ENCODE measurements around the gene CAMK2N2. TPM values are rescaled to one million over a fixed set of nuclear protein-coding genes. Genes with fewer than 3 reads are reported as not detected.

Gene CAMK2N2
- total RNA-seq, 1 experiment from 2014 or later = 1.6 TPM

DNA sequence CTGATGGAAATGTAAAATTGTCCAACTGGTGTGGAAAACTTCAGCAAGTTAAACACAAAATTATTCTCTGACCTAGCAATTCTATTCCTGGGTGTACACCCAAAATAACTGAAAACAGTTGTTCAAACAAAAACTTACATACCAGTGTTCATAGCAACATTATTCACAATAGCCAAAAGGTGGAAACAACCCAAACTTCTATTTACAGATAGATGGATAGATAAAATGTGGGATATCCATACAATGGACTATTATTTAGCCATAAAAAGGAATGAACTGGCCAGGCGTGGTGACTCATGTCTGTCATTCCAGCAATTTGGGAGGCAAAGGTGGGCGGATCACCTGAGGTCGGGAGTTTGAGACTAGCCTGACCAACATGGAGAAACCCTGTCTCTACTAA is 38.8 kb downstream of the CAMK2N2 start:
- no peak for DNase-seq (ENCODE audit: low spot score)

DNA sequence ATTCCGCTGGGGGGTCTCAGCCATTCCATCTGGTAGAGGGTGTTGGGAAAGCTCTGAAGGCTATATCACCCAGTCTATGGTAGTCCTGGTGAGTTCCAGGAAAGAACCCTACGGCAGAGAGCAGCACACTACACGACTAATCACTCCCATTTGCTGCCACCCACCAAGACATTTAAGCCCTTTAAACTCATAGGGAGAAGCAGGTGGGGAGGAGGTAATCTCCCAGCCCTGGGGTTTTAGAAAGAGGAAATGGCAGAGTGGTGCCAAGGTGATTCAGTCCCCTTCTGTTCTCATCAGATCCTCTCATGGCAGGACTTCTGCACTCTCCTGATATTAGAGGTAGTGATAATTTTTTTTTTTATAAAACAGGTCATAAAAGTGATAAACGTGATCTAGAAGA is 42.5 kb downstream of the CAMK2N2 start:
- no peak for DNase-seq (ENCODE audit: low spot score)

DNA sequence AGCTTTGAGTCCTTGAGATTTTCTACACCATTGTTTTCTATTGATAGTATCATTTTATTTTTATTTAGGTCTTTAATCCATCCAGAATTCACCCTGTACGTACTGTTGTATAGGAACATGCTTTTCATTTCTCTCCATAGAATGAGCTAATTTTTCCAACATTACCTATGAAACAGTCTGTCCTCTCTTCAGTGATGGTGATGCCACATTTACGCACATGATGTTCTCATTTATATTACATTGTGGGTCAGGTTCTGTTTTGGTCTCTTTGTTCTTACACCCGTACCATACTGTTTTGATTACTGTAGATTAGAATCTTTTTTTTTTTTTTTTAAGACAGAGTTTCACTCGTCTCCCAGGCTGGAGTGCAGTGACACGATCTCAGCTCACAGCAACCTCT is 49.6 kb downstream of the CAMK2N2 start:
- DNase-seq (ENCODE audit: low spot score) = no peak

DNA sequence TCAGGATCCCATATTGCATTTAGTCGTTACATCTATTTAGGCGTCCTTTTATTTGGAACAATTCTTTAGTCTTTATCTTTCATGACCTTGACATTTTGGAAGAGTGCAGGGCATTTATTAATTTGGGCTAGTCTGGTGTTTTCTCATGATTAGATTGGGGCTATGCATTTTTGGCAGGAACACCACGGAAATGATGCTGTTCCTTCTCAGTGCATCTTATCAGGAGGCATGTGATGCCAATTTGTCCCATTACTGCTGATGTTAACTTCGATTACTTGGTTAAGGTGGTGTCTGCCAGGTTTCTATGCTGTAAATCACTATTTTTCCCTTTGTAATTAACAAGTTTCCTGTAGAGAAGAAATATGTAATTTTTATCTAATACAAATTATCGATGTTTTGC is 50.1 kb downstream of the CAMK2N2 start:
- DNase-seq (ENCODE audit: low spot score) = no peak

Other genes starting within 250 kb of the CAMK2N2 start
- 8.3 and 10.6 TPM in 2 replicates for gene ABCC5, start 243.7 kb downstream of the CAMK2N2 start, total RNA-seq (2014; rRNA removed; shearing (Covaris generic))
- gene HTR3D, start 229.8 kb downstream of the CAMK2N2 start, total RNA-seq (2014; rRNA removed; shearing (Covaris generic)) = not detected in 2 replicates
- gene HTR3C, start 208.5 kb downstream of the CAMK2N2 start, total RNA-seq (2014; rRNA removed; shearing (Covaris generic)) = not detected in 2 replicates
- gene HTR3E, start 164.5 kb downstream of the CAMK2N2 start, total RNA-seq (2014; rRNA removed; shearing (Covaris generic)) = not detected in 2 replicates
- gene EIF2B5, start 126.2 kb downstream of the CAMK2N2 start, total RNA-seq (2014; rRNA removed; shearing (Covaris generic)) = 60.7 and 70.1 TPM in 2 replicates
- 15.8 and 17.6 TPM in 2 replicates for gene DVL3, start 106.2 kb downstream of the CAMK2N2 start, total RNA-seq (2014; rRNA removed; shearing (Covaris generic))
- gene AP2M1, start 86.7 kb downstream of the CAMK2N2 start, total RNA-seq (2014; rRNA removed; shearing (Covaris generic)) = 766 and 810 TPM in 2 replicates
- gene ABCF3, start 75.4 kb downstream of the CAMK2N2 start, total RNA-seq (2014; rRNA removed; shearing (Covaris generic)) = 18.5 and 36.8 TPM in 2 replicates
- not detected in 2 replicates for gene VWA5B2, start 32.0 kb downstream of the CAMK2N2 start, total RNA-seq (2014; rRNA removed; shearing (Covaris generic))
- gene ALG3, start 12.6 kb downstream of the CAMK2N2 start, total RNA-seq (2014; rRNA removed; shearing (Covaris generic)) = 98.6 and 110 TPM in 2 replicates
- gene EEF1AKMT4, start 11.9 kb downstream of the CAMK2N2 start, total RNA-seq (2014; rRNA removed; shearing (Covaris generic)) = 19.5 and 21.6 TPM in 2 replicates
- not detected in 2 replicates for gene ECE2, start 14.5 kb upstream of the CAMK2N2 start, total RNA-seq (2014; rRNA removed; shearing (Covaris generic))
- gene PSMD2, start 37.7 kb upstream of the CAMK2N2 start, total RNA-seq (2014; rRNA removed; shearing (Covaris generic)) = 691 and 864 TPM in 2 replicates
- 216 and 235 TPM in 2 replicates for gene EIF4G1, start 53.1 kb upstream of the CAMK2N2 start, total RNA-seq (2014; rRNA removed; shearing (Covaris generic))
- gene FAM131A, start 76.0 kb upstream of the CAMK2N2 start, total RNA-seq (2014; rRNA removed; shearing (Covaris generic)) = 18.4 and 22.2 TPM in 2 replicates
- 3.3 and 4.7 TPM in 2 replicates for gene CLCN2, start 100.1 kb upstream of the CAMK2N2 start, total RNA-seq (2014; rRNA removed; shearing (Covaris generic))
- 250 and 279 TPM in 2 replicates for gene POLR2H, start 100.2 kb upstream of the CAMK2N2 start, total RNA-seq (2014; rRNA removed; shearing (Covaris generic))
- gene THPO, start 116.7 kb upstream of the CAMK2N2 start, total RNA-seq (2014; rRNA removed; shearing (Covaris generic)) = 0.43 and 0.74 TPM in 2 replicates
- gene CHRD, start 118.5 kb upstream of the CAMK2N2 start, total RNA-seq (2014; rRNA removed; shearing (Covaris generic)) = 1.3 and 3.6 TPM in 2 replicates

Measured in H4 (cell line).